OCI-LY1 (cell line): Measurements from ENCODE around the gene PKD2L2.

ENCODE experiments used
- H2AFZ ChIP-seq: fragments of 200-600 bp; sonication (generic), shearing (Covaris generic); 2 replicates; pipeline ENCODE4 v1.6.0; 2014; ENCODE audit warnings: antibody characterized with exemption, mild to moderate bottlenecking, low read length
- H3F3A ChIP-seq: fragments of 200-600 bp; sonication (generic), shearing (Covaris generic); 2 replicates; pipeline ENCODE4 v1.6.0; 2014; ENCODE audit warnings: mild to moderate bottlenecking, antibody characterized with exemption, low read length, moderate library complexity; ENCODE audit not compliant: insufficient read depth
- H3K27ac ChIP-seq: fragments of 200-600 bp; sonication (generic); 2 replicates; pipeline ENCODE4 v1.5.1; 2014; ENCODE audit warnings: low read length, mixed run types, mild to moderate bottlenecking, low read depth; ENCODE audit not compliant: poor library complexity, severe bottlenecking
- H3K27me3 ChIP-seq: fragments of 200-600 bp; sonication (generic); 2 replicates; pipeline ENCODE4 v1.6.0; 2014; ENCODE audit warnings: antibody characterized with exemption, mild to moderate bottlenecking, low read length, moderate library complexity; ENCODE audit not compliant: insufficient read depth
- H3K36me3 ChIP-seq: fragments of 200-600 bp; sonication (generic); 2 replicates; pipeline ENCODE4 v1.6.1; 2014; ENCODE audit warnings: mild to moderate bottlenecking, antibody characterized with exemption, low read length, moderate library complexity, mixed read lengths; ENCODE audit not compliant: insufficient read depth
- H3K4me1 ChIP-seq: fragments of 200-600 bp; sonication (generic); 2 replicates; pipeline ENCODE4 v1.5.1; 2014; ENCODE audit warnings: mild to moderate bottlenecking, low read length, moderate library complexity; ENCODE audit not compliant: insufficient read depth, severe bottlenecking
- H3K4me2 ChIP-seq: fragments of 200-600 bp; sonication (generic), shearing (Covaris generic); 2 replicates; pipeline ENCODE4 v1.6.1; 2014; ENCODE audit warnings: low read length
- H3K4me3 ChIP-seq: fragments of 200-600 bp; sonication (generic); 2 replicates; pipeline ENCODE4 v1.5.1; 2014; ENCODE audit warnings: low read length, low read depth, mild to moderate bottlenecking, mixed read lengths; ENCODE audit not compliant: poor library complexity, severe bottlenecking
- H3K79me2 ChIP-seq: fragments of 200-600 bp; shearing (Covaris generic); 2 replicates; pipeline ENCODE4 v1.6.1; 2016; ENCODE audit warnings: mixed run types, low read length, mixed read lengths; ENCODE audit not compliant: insufficient read depth
- H3K9ac ChIP-seq: fragments of 200-600 bp; sonication (generic), shearing (Covaris generic); 2 replicates; pipeline ENCODE4 v1.6.1; 2014; ENCODE audit warnings: mild to moderate bottlenecking, low read length, mixed read lengths
- H3K9me2 ChIP-seq: fragments of 200-600 bp; sonication (generic), shearing (Covaris generic); 2 replicates; pipeline ENCODE4 v1.6.1; 2014; ENCODE audit warnings: low read depth, mild to moderate bottlenecking, low read length, mixed read lengths
- H3K9me3 ChIP-seq: fragments of 200-600 bp; shearing (Covaris generic); 2 replicates; pipeline ENCODE4 v1.6.1; 2014; ENCODE audit warnings: low read length, mixed read lengths
- H4K20me1 ChIP-seq: fragments of 200-600 bp; sonication (generic), shearing (Covaris generic); 2 replicates; pipeline ENCODE4 v1.6.0; 2016; ENCODE audit warnings: mild to moderate bottlenecking, low read length; ENCODE audit not compliant: insufficient read depth
- EZH2 ChIP-seq: fragments of 200-600 bp; sonication (generic), shearing (Covaris generic); IDR thresholded peaks from 2 replicates; pipeline ENCODE4 v1.8.0; 2017; ENCODE audit warnings: borderline replicate concordance, mixed run types, mild to moderate bottlenecking, antibody characterized with exemption, low read length, moderate library complexity, mixed read lengths
- TF ChIP-seq, protein P1 (sequence below): fragments of 200-600 bp; sonication (generic), shearing (Covaris generic); IDR thresholded peaks from 2 replicates; pipeline ENCODE4 v1.5.1; 2017; ENCODE audit warnings: mild to moderate bottlenecking, antibody characterized with exemption, low read length, moderate library complexity, mixed read lengths

PKD2L2 gene

DNA sequence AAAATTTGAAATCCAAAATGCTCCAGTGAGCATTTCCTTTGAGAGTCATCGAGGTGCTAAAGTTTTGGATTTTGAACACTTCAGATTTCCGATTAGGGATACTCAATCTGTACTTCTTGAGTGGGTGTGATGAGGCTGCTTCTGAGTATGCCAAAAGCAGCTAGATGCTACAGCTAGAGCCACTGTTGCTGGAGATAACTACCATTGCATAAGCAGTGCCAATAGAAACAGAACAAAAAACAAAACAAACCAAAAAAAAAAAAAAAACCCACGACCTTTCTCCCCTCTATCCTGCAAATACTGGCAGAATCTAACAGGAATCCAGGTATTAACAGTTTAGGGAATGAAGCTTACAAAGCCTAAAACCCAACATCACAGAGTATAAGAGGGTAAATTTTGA is 43.5 kb downstream of the PKD2L2 start:
- Histone ChIP-seq H3K4me1 (no peaks in the 10 kb centered on the region), H3K4me2 (no peak overlapping the region), H3K9me3 (no peaks in the 10 kb centered on the region), H3K27ac (no peak overlapping the region), H3K9me2 (no peaks in the 10 kb centered on the region), H2AFZ (no peak overlapping the region), H3K4me3 (no peak overlapping the region), H3K36me3 (peaks cover 16% of the 10 kb centered on the region; the same call in 1 of the 2 replicates), H3F3A (no peaks in the 10 kb centered on the region), H3K79me2 (no peaks in the 10 kb centered on the region), H4K20me1 (no peaks in the 10 kb centered on the region), H3K9ac (no peak overlapping the region), H3K27me3 (no peaks in the 10 kb centered on the region)
- no peak for TF ChIP-seq EZH2
- TF ChIP-seq, protein P1, sequence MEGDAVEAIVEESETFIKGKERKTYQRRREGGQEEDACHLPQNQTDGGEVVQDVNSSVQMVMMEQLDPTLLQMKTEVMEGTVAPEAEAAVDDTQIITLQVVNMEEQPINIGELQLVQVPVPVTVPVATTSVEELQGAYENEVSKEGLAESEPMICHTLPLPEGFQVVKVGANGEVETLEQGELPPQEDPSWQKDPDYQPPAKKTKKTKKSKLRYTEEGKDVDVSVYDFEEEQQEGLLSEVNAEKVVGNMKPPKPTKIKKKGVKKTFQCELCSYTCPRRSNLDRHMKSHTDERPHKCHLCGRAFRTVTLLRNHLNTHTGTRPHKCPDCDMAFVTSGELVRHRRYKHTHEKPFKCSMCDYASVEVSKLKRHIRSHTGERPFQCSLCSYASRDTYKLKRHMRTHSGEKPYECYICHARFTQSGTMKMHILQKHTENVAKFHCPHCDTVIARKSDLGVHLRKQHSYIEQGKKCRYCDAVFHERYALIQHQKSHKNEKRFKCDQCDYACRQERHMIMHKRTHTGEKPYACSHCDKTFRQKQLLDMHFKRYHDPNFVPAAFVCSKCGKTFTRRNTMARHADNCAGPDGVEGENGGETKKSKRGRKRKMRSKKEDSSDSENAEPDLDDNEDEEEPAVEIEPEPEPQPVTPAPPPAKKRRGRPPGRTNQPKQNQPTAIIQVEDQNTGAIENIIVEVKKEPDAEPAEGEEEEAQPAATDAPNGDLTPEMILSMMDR = no peak

- Histone ChIP-seq H4K20me1 (no peaks in the 10 kb centered on the region), H3K9ac (no peak overlapping the region), H3K36me3 (peaks cover 19% of the 10 kb centered on the region; the same call in 1 of the 2 replicates), H3K4me3 (no peak overlapping the region), H3K27ac (no peak overlapping the region), H3K79me2 (no peaks in the 10 kb centered on the region), H3K4me1 (no peaks in the 10 kb centered on the region), H3K9me2 (no peaks in the 10 kb centered on the region), H3F3A (no peaks in the 10 kb centered on the region), H3K9me3 (no peaks in the 10 kb centered on the region), H2AFZ (no peak overlapping the region), H3K4me2 (no peak overlapping the region), H3K27me3 (no peaks in the 10 kb centered on the region)
- TF ChIP-seq, protein P1 = no peak
- no peak for TF ChIP-seq EZH2
Observed at GRCh38 chr5:137933491-137933911, 44.2 kb downstream of the PKD2L2 start.

DNA sequence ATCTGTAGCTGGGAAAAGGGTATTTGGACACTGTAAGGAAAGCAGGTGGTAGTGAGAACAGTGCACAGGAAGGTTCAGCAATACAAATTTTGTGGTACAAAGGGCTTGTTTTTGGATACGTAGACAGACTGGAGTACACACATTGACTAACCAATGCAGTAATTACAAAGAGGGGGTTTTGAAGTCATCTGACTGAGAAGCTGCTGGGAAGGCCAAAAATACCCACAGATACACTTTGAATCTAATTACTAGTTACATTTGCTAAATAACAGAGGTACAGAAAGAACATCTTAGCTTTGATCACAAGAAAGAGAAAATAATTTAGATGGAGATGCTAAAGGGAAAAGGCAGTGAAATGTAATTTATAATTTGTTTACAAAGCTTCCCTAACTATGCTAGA is 45.9 kb downstream of the PKD2L2 start:
- H4K20me1 ChIP-seq = no peaks in the 10 kb centered on the region
- no peaks in the 10 kb centered on the region for H3K9me2 ChIP-seq
- peaks cover 32% of the 10 kb centered on the region; the same call in 1 of the 2 replicates for H3K36me3 ChIP-seq
- no peak overlapping the region for H3K4me3 ChIP-seq
- no peaks in the 10 kb centered on the region for H3K4me1 ChIP-seq
- H3K9ac ChIP-seq = no peak overlapping the region
- no peaks in the 10 kb centered on the region for H3K9me3 ChIP-seq
- no peak overlapping the region for H2AFZ ChIP-seq
- no peak overlapping the region for H3K4me2 ChIP-seq
- no peaks in the 10 kb centered on the region for H3K79me2 ChIP-seq
- no peaks in the 10 kb centered on the region for H3F3A ChIP-seq
- H3K27ac ChIP-seq = no peak overlapping the region
- H3K27me3 ChIP-seq = no peaks in the 10 kb centered on the region
- TF ChIP-seq EZH2 = no peak
- TF ChIP-seq, protein P1 = no peak
